GM12891 (cell line): ENCODE results near the gene OGFRL1.

ENCODE experiments used
- POLR2A ChIP-seq: IDR thresholded peaks from 2 replicates; pipeline ENCODE4 v1.6.1; 2011; ENCODE audit warnings: low read depth, low read length, control low read depth
- POLR2AphosphoS5 ChIP-seq: IDR thresholded peaks from 2 replicates; pipeline ENCODE4 v1.6.1; 2011; ENCODE audit warnings: low read depth, low read length, control low read depth
- TAF1 ChIP-seq: IDR thresholded peaks from 2 replicates; pipeline ENCODE4 v1.6.1; 2011; ENCODE audit warnings: low read depth, low read length, control low read depth

DNA sequence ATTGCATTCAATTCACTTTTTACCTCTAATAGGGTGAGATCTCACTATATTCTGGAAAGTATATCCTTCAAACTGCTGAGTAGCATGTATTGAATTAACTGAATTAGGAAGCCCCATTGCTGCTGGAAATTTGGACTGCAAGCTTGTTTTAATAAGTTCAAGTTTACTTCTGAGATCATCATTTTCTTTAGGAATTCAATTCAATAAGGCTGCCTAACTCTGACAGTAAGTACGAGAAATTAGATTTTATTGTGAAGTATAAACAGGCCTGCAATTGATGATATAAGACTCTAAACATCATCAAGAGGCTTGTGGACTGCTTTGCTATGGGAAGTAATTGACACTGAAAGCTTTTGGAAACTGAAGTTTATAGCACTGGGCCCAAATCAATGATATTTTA lies 44.4 kb downstream of the OGFRL1 start:
- TF ChIP-seq POLR2A (no peak), TAF1 (no peak), POLR2AphosphoS5 (no peak)
